ENCODE measurements around the gene STK32B.

The STK32B gene

DNA sequence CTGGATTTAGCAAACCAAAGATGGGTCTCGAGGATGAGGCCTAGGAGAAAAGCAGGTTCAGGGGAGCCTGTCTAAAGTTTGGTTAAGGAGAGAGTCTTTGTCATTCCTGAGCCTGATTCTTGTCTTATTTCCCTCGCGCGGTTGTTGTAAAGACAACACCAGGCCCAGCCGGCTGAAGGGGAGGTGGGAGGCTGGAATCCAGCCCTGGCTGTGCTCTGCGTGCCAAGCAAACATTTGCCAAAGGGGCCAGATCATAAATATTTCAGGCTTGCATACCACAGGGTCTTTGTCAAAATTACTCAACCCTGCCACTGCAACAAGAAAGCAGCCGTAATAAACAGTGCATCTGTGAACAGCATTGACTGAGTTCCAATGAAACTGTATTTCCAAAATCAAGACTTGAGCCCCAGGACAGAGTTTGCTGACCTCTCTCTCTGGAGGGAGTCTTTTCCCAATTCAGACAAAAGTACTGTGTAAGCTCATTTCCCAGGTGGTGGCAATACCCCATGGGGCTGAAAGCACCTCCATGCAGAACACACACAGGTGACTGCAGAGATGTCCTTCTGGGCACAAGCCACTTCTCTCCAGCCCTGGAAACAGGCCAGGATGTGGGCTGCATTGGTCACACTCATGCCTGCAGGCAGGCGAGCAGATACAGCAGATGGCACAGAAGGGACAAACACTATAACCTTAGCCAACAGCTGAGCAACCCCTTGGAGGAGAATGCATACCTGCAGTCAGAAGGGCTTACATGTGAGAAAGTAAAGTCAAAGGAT is 320.3 kb downstream of the STK32B start:
- no peak for DNase-seq

DNA sequence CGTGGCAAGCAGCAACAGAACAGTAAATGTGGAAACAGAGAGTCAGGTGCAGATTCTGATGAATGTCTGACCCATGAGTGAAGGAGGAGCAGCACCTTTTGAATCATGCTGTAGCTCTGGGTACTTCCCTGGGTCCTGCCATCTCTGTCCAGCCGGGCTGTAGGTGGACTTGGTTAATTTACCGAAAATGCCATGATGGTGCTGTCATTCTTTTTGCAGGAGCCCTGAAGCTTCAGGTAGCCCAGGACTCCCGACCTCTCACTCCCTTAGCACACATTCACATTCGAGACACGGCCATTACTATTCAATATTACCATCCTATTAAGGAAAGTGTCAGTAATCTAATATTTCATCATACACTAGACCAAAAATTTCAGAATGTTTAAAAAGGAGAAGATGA is 320.9 kb downstream of the STK32B start:
- DNase-seq = no peak

DNA sequence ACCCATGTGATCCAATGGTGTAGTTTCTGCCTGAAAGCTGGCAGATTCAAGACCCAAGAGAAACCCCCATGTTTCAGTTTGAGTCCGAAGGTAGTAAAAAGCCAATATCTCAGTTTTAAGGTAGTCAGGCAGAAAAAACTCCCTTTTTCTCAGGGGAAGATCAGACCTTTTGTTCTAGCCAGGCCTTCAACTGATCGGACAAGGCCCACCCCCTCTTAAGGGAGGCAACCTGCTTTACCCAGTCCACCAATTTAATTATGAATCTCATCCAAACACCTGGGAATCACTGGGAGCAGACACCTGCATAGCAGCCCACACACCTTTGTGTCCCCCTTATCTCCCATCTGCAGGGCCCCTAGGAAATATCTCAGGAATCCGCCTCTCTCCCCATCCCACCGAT is 322.0 kb downstream of the STK32B start:
- no peak for DNase-seq

DNA sequence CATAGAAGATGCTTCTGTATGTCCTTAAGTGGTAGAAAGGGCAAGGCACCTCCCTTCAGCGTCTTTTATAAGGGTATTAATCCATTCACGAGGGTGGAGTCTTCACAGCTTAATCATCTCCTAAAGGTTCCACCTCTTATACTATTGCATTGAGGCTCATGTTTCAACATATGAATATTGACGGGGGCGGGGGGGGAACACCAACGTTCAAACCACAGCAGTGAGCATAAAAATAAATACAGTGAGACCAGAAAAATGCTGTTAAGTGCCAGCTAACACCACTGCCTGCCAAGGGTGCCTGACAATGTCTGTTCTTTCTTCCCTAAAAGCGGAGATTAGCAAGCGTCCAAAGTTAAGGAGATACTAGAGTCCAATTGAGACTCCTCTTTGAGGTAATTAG is 323.3 kb downstream of the STK32B start:
- DNase-seq = no peak

DNA sequence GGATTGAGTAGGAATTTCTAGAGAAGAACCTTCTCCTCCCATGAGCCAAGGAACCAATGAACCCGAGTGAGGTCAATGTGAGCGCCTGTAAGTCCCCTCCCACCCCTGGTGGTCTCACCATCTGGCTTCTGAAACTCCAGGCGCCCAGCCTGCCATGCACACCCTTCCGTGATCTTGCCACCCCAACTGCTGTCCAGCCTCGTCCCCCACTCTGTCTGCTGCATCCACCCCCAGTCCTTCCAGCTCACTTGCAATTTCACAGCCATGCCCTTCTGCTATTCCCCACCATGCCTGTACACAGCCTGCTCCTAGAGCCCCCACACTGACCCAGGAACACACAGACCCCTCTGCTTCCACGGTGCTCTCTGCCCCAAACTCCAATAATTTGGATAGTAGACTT is 323.7 kb downstream of the STK32B start:
- no peak for DNase-seq

GRCh38 chr4:5376015-5376414 is 324.7 kb downstream of the STK32B start:
- DNase-seq = no peak

GRCh38 chr4:5378002-5378401 is 326.7 kb downstream of the STK32B start:
- DNase-seq = no peak

DNA sequence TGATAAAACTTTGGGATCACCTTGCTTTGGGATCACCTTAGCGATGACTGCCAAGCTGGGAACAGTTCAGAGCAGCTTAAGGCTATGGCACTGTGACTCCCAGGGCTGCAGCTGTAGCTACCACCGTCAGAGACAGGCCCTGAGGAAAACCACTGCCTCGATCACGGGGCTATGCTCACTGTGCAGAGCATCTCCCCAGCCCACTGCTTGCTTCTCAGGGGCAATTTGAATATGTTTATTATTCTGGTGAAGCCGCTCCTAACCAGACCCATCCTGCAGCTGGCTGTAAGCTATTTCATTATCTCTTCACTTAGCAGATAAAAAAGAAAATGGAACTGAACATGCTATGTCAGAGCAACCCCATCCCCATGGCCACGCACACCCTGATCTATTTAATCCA is 328.6 kb downstream of the STK32B start:
- DNase-seq = no peak

GRCh38 chr4:5381961-5382441 is 330.7 kb downstream of the STK32B start:
- DNase-seq = no peak

GRCh38 chr4:5383191-5383980 is 332.1 kb downstream of the STK32B start:
- no peak for DNase-seq

- DNase-seq = no peak
Observed at GRCh38 chr4:5385741-5386311, 334.5 kb downstream of the STK32B start.

GRCh38 chr4:5386921-5387320 is 335.6 kb downstream of the STK32B start:
- no peak for DNase-seq

GRCh38 chr4:5387457-5387856 is 336.2 kb downstream of the STK32B start:
- DNase-seq = no peak

GRCh38 chr4:5389756-5390310 is 338.6 kb downstream of the STK32B start:
- DNase-seq = no peak

DNA sequence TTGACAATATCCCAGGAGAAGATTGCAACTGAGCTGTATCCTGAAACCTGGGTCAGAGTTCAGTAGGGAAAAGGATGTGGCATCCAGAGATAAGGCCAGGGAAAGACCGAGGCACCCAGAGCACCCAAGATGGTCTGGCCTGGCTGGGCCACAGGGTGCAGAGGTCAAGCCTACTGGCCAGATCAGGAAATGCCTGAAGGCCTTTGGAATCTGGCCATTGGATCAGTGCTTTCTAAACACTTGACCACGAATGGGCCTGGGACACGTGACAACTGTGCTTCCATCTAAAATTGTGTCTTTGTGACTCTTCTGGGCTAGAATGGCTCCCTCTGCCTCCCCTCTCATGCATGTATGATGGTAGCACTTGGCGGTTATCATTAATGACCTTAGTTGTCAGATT is 340.2 kb downstream of the STK32B start:
- no peak for DNase-seq

DNA sequence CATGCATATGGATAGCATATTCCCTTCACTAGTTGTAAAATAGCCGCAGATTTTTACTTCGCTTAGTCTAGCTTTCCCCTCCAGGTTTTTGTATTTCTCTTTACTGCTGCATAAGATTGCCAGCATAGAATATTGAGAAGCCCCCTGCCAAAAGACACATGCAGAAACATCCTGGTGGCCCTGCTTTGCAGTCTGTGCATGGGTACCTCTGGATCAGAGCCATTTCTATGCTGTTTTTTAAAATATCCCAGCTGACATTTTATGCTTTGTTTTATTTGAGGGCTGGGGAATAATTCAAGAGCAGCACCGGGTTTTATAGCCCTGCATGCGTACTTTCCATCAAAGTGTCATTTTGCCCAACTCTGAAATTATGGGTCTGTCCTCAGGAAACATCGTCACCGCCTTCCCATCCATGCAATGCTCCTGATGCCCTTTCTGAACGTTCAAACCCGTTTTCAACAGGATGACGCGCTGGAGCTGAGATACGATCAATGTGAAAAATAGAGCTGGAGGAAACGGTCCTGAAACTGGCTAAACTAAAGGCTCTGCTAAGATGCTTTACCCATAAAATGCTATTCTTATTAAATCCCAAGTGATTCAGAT is 342.7 kb downstream of the STK32B start:
- DNase-seq = no peak

GRCh38 chr4:5395781-5396180 is 344.5 kb downstream of the STK32B start:
- DNase-seq = no peak

DNA sequence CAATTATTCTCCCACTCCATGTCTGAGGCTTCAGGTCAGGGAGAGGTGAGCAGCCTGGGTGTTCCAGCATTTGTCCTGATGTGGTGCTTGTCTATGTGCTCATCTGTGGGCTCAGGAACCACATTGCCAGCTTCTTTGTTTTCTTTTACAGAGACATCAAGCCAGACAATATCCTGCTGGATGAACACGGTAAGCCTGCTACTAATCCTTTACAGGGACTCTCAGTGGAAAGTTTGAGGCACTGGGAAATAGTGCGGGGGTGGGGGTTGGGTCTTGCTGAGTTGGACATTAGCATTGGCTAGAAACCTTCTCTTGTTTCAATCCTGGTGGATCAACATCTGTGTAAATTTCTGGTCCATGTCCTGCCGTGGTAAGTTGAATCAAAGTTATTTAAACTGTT is 346.8 kb downstream of the STK32B start:
- no peak for DNase-seq

GRCh38 chr4:5399124-5399523 is 347.8 kb downstream of the STK32B start:
- DNase-seq = no peak

DNA sequence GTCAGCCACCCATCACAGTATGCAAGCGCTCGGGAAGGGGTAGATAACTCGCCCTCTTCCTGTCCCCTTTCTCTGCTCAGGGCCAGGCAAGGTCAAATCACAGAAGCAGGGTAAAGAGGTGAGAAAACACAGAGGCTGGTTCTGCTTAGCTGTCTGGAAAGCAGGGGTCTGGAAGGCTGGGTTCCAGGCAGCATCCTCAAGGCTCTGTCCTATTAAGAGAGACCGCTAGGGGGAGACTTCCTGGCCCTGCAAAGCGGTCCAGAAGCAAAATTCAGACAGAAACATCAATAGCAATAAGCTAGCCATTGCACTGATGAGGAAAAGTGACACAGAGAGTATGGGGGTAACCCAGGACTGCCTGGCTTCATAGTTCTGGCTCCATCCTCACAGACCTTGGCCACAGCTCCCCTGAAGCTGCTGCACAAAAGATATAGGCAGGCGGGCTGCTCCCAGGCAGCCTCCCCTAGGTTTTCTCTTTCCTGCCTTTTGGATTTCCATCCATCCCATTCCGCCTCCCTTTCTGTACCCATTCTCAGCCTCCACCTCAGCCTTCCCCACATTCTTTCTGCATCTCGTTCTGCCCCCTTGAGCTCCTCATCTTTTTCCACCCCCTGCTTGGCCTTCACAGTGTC is 348.6 kb downstream of the STK32B start:
- DNase-seq = no peak

- no peak for DNase-seq
Observed at GRCh38 chr4:5403746-5404497, 352.6 kb downstream of the STK32B start.

- DNase-seq = no peak
Observed at GRCh38 chr4:5409237-5409636, 358.0 kb downstream of the STK32B start.
